Measurements from ENCODE around the gene TNNI3K.

GRCh38 chr1:74457253-74457652, 222.1 kb downstream of the TNNI3K start:
- TF ChIP-seq, protein P1, sequence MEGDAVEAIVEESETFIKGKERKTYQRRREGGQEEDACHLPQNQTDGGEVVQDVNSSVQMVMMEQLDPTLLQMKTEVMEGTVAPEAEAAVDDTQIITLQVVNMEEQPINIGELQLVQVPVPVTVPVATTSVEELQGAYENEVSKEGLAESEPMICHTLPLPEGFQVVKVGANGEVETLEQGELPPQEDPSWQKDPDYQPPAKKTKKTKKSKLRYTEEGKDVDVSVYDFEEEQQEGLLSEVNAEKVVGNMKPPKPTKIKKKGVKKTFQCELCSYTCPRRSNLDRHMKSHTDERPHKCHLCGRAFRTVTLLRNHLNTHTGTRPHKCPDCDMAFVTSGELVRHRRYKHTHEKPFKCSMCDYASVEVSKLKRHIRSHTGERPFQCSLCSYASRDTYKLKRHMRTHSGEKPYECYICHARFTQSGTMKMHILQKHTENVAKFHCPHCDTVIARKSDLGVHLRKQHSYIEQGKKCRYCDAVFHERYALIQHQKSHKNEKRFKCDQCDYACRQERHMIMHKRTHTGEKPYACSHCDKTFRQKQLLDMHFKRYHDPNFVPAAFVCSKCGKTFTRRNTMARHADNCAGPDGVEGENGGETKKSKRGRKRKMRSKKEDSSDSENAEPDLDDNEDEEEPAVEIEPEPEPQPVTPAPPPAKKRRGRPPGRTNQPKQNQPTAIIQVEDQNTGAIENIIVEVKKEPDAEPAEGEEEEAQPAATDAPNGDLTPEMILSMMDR (conservative IDR thresholded peaks at IDR 0.05; ENCODE audit: low read depth, low read length): no peak
- TF ChIP-seq EZH2 (IDR thresholded peaks at IDR 0.05; ENCODE audit: borderline replicate concordance, low read depth, low read length, poor library complexity, severe bottlenecking): no peak
